Stimulated activated memory B cell treated with anti-CD40 and anti-IgM and Interleukin-4, amounts not matched to agents 10 μg/mL and 1 μg/mL and 100 μg/mL, for 72 hours (primary cell): Measurements from ENCODE around the gene PALM.

ENCODE experiments used
- ATAC-seq: fragments of 150-1000 bp; cut with Tn5 transposase; 2 replicates; pipeline ENCODE4 v1.10.0; 2021
- H3K27ac Mint-ChIP-seq: one replicate; pipeline ENCODE4 v1.8.0; 2022; ENCODE audit warnings: mild to moderate bottlenecking, mixed read lengths
- H3K27me3 Mint-ChIP-seq: one replicate; pipeline ENCODE4 v1.8.0; 2022; ENCODE audit warnings: mixed read lengths
- H3K36me3 Mint-ChIP-seq: one replicate; pipeline ENCODE4 v1.8.0; 2022; ENCODE audit warnings: mixed read lengths
- H3K4me1 Mint-ChIP-seq: one replicate; pipeline ENCODE4 v1.8.0; 2022; ENCODE audit warnings: mixed read lengths
- H3K4me3 Mint-ChIP-seq: one replicate; pipeline ENCODE4 v1.8.0; 2022; ENCODE audit warnings: mild to moderate bottlenecking, moderate library complexity, mixed read lengths
- H3K9me3 Mint-ChIP-seq: one replicate; pipeline ENCODE4 v1.8.0; 2022; ENCODE audit warnings: mixed read lengths

Gene PALM

GRCh38 chr19:676339-677105, 32.2 kb upstream of the PALM start, which contains the start of gene FSTL3:
FSTL3 (plus strand) TSS chr19:676392; CDS start chr19:676424, 32 bp downstream.
- Mint-ChIP-seq H3K4me3 (no peak within 1 kb of the TSS), H3K36me3 (no peaks in the 10 kb centered on the region), H3K27me3 (peaks cover 26% of the 10 kb centered on the region), H3K4me1 (peaks cover 8% of the 10 kb centered on the region), H3K27ac (no peak within 1 kb of the TSS), H3K9me3 (no peaks in the 10 kb centered on the region)
- no peak for ATAC-seq

GRCh38 chr19:677201-677600, 31.5 kb upstream of the PALM start:
- Mint-ChIP-seq H3K36me3 (no peaks in the 10 kb centered on the region), H3K4me3 (no peak overlapping the region), H3K4me1 (peaks cover 8% of the 10 kb centered on the region), H3K27me3 (peaks cover 26% of the 10 kb centered on the region), H3K27ac (no peak overlapping the region), H3K9me3 (no peaks in the 10 kb centered on the region)
- no peak for ATAC-seq

- Mint-ChIP-seq H3K27ac (no peak overlapping the region), H3K27me3 (peaks cover 26% of the 10 kb centered on the region), H3K9me3 (no peaks in the 10 kb centered on the region), H3K4me3 (no peak overlapping the region), H3K36me3 (no peaks in the 10 kb centered on the region), H3K4me1 (peaks cover 8% of the 10 kb centered on the region)
- no peak for ATAC-seq
Measured at GRCh38 chr19:677601-678436, 30.9 kb upstream of the PALM start.

GRCh38 chr19:678791-679388, 29.8 kb upstream of the PALM start:
- Mint-ChIP-seq H3K9me3 (no peaks in the 10 kb centered on the region), H3K27me3 (peaks cover 19% of the 10 kb centered on the region), H3K36me3 (no peaks in the 10 kb centered on the region), H3K27ac (no peak overlapping the region), H3K4me3 (peak overlapping the region; percentile 70), H3K4me1 (peaks cover 8% of the 10 kb centered on the region)
- ATAC-seq, result no peak

GRCh38 chr19:679418-680286, 29.1 kb upstream of the PALM start:
- Mint-ChIP-seq H3K4me1 (peaks cover 8% of the 10 kb centered on the region), H3K9me3 (no peaks in the 10 kb centered on the region), H3K27ac (no peak overlapping the region), H3K27me3 (peaks cover 13% of the 10 kb centered on the region), H3K4me3 (peak overlapping the region; percentile 70), H3K36me3 (no peaks in the 10 kb centered on the region)
- peak; percentile 22 for ATAC-seq

GRCh38 chr19:680287-681028, 28.3 kb upstream of the PALM start:
- H3K4me1 Mint-ChIP-seq, result peaks cover 3% of the 10 kb centered on the region
- peak; percentile 92 for ATAC-seq
- peak overlapping the region; percentile 85 for H3K27ac Mint-ChIP-seq
- H3K27me3 Mint-ChIP-seq, result peaks cover 5% of the 10 kb centered on the region
- peak overlapping the region; percentile 86 for H3K4me3 Mint-ChIP-seq
- H3K9me3 Mint-ChIP-seq, result no peaks in the 10 kb centered on the region
- H3K36me3 Mint-ChIP-seq, result no peaks in the 10 kb centered on the region

GRCh38 chr19:681029-682019, 27.4 kb upstream of the PALM start:
- ATAC-seq, result no peak
- Mint-ChIP-seq H3K27ac (peak overlapping the region; percentile 85), H3K4me1 (no peaks in the 10 kb centered on the region), H3K9me3 (no peaks in the 10 kb centered on the region), H3K27me3 (no peaks in the 10 kb centered on the region), H3K36me3 (no peaks in the 10 kb centered on the region), H3K4me3 (peak overlapping the region; percentile 86)

- H3K4me3 Mint-ChIP-seq, result no peak overlapping the region
- no peak for ATAC-seq
- H3K27me3 Mint-ChIP-seq, result peaks cover 10% of the 10 kb centered on the region
- no peaks in the 10 kb centered on the region for H3K36me3 Mint-ChIP-seq
- no peak overlapping the region for H3K27ac Mint-ChIP-seq
- no peaks in the 10 kb centered on the region for H3K9me3 Mint-ChIP-seq
- no peaks in the 10 kb centered on the region for H3K4me1 Mint-ChIP-seq
Measured at GRCh38 chr19:682678-683320, 25.9 kb upstream of the PALM start.

GRCh38 chr19:685454-685931, 23.2 kb upstream of the PALM start:
- Mint-ChIP-seq H3K27me3 (peaks cover 27% of the 10 kb centered on the region), H3K9me3 (no peaks in the 10 kb centered on the region), H3K4me3 (no peak overlapping the region), H3K27ac (no peak overlapping the region), H3K4me1 (no peaks in the 10 kb centered on the region), H3K36me3 (no peaks in the 10 kb centered on the region)
- no peak for ATAC-seq

- ATAC-seq, result no peak
- no peaks in the 10 kb centered on the region for H3K9me3 Mint-ChIP-seq
- H3K4me3 Mint-ChIP-seq, result no peak overlapping the region
- no peak overlapping the region for H3K27ac Mint-ChIP-seq
- no peaks in the 10 kb centered on the region for H3K36me3 Mint-ChIP-seq
- H3K27me3 Mint-ChIP-seq, result peaks cover 27% of the 10 kb centered on the region
- no peaks in the 10 kb centered on the region for H3K4me1 Mint-ChIP-seq
Measured at GRCh38 chr19:686589-687297, 22.0 kb upstream of the PALM start.

- ATAC-seq, result no peak
- Mint-ChIP-seq H3K36me3 (no peaks in the 10 kb centered on the region), H3K4me3 (no peak overlapping the region), H3K27ac (no peak overlapping the region), H3K4me1 (no peaks in the 10 kb centered on the region), H3K27me3 (peaks cover 27% of the 10 kb centered on the region), H3K9me3 (no peaks in the 10 kb centered on the region)
Measured at GRCh38 chr19:687569-688166, 21.1 kb upstream of the PALM start.

GRCh38 chr19:688214-688613, 20.5 kb upstream of the PALM start:
- Mint-ChIP-seq H3K36me3 (no peaks in the 10 kb centered on the region), H3K4me1 (no peaks in the 10 kb centered on the region), H3K27ac (no peak overlapping the region), H3K9me3 (no peaks in the 10 kb centered on the region), H3K27me3 (peaks cover 27% of the 10 kb centered on the region), H3K4me3 (no peak overlapping the region)
- ATAC-seq, result no peak
